Natural killer cell treated with Interleukin-12 subunit alpha and Interleukin-12 subunit beta and Interleukin-15 and Interleukin-18, amount 100 ng/mL, for 72 hours (primary cell): ENCODE data around the gene PAIP1. TPM values are rescaled to one million over a fixed set of nuclear protein-coding genes. Genes with fewer than 3 reads are reported as not detected.
A peak's percentile ranks its signal among the peaks of the same experiment; 100 is the strongest.
"Not testable (repeated sequence)": the region's sequence is repeated elsewhere in the genome, so short reads cannot be mapped to it uniquely, and the experiment has no call there.

ENCODE experiments used
- ATAC-seq, 2 donors: fragments of 150-1000 bp; cut with Tn5 transposase in 1 of 2; sonication (Bioruptor Pico), chemical (Tn5 transposase) in 1 of 2; 2 replicates each; pipeline ENCODE4 v1.10.0; 2021
- DNase-seq: peaks from one replicate; pipeline ENCODE4 v3.0.0; 2022; ENCODE audit warnings: low spot score
- H3K27ac Mint-ChIP-seq, 2 donors: 1 replicate in 1 of 2; 2 replicates in 1 of 2; pipeline ENCODE4 v1.8.0; 2022; ENCODE audit warnings: mixed read lengths in 2 of 2, mild to moderate bottlenecking in 1 of 2, moderate library complexity in 1 of 2
- H3K27me3 Mint-ChIP-seq, 2 donors: 1 replicate in 1 of 2; 2 replicates in 1 of 2; pipeline ENCODE4 v1.8.0; 2022; ENCODE audit warnings: mixed read lengths in 2 of 2
- H3K36me3 Mint-ChIP-seq: one replicate; pipeline ENCODE4 v1.8.0; 2022; ENCODE audit warnings: mixed read lengths
- H3K4me1 Mint-ChIP-seq, 2 donors: 1 replicate in 1 of 2; 2 replicates in 1 of 2; pipeline ENCODE4 v1.8.0; 2022; ENCODE audit warnings: low read depth in 2 of 2, mixed read lengths in 2 of 2, mild to moderate bottlenecking in 1 of 2
- H3K4me3 Mint-ChIP-seq: one replicate; pipeline ENCODE4 v1.8.0; 2022; ENCODE audit warnings: mixed read lengths
- H3K9me3 Mint-ChIP-seq: 2 replicates; pipeline ENCODE4 v1.8.0; 2022; ENCODE audit warnings: mixed read lengths
- total RNA-seq, 2 donors: library from RNA; stranded (reverse); gene quantifications; one replicate each; pipeline ENCODE4 v1.2.3, GENCODE V29; 2022

PAIP1 gene
- total RNA-seq, 2 donors from 2014 or later: 47.9 to 57.0 TPM

GRCh38 chr5:43523662-43524072, 33.2 kb downstream of the PAIP1 start:
- ATAC-seq (no peak), DNase-seq (no peak)
- Mint-ChIP-seq H3K9me3 (no peaks in the 10 kb centered on the region), H3K36me3 (peaks cover 19% of the 10 kb centered on the region), H3K27ac (no peak overlapping the region), H3K4me1 (peaks cover 0 to 3% of the 10 kb centered on the region in 2 donors), H3K27me3 (no peaks in the 10 kb centered on the region), H3K4me3 (no peak overlapping the region)

GRCh38 chr5:43520615-43521014, 36.3 kb downstream of the PAIP1 start:
- Mint-ChIP-seq H3K27ac (no peak overlapping the region), H3K36me3 (peaks cover 10% of the 10 kb centered on the region)

GRCh38 chr5:43515678-43516048, 41.2 kb downstream of the PAIP1 start:
- Mint-ChIP-seq H3K36me3 (peaks cover 6% of the 10 kb centered on the region), H3K4me3 (peak overlapping the region; percentile 95)
- DNase-seq: no peak

More at GRCh38 chr5:43520615-43521014, 36.3 kb downstream of the PAIP1 start:
- ATAC-seq (no peak), DNase-seq (no peak)
- Mint-ChIP-seq H3K27me3 (no peaks in the 10 kb centered on the region), H3K4me1 (peaks cover 5 to 7% of the 10 kb centered on the region in 2 donors), H3K4me3 (no peak overlapping the region), H3K9me3 (no peaks in the 10 kb centered on the region)

GRCh38 chr5:43514816-43515677, 41.8 kb downstream of the PAIP1 start, which contains the start of gene C5orf34:
Gene C5orf34 (minus strand): TSS chr5:43515148. CDS start chr5:43509339, 5,809 bp downstream.
- ATAC-seq (peak; percentile 100), DNase-seq (peak; percentile 96)
- H3K4me3 Mint-ChIP-seq: peak within 1 kb of the TSS; percentile 95
- no peaks in the 10 kb centered on the region for H3K27me3 Mint-ChIP-seq
- H3K27ac Mint-ChIP-seq: peak within 1 kb of the TSS; percentile 92 to 94
- peaks cover 28 to 29% of the 10 kb centered on the region in 2 donors for H3K4me1 Mint-ChIP-seq
- no peaks in the 10 kb centered on the region for H3K9me3 Mint-ChIP-seq
- H3K36me3 Mint-ChIP-seq: peaks cover 6% of the 10 kb centered on the region

More at GRCh38 chr5:43515678-43516048, 41.2 kb downstream of the PAIP1 start:
- H3K4me1 Mint-ChIP-seq: peaks cover 29 to 30% of the 10 kb centered on the region in 2 donors
- no peak for ATAC-seq
- no peaks in the 10 kb centered on the region for H3K9me3 Mint-ChIP-seq
- H3K27me3 Mint-ChIP-seq: no peaks in the 10 kb centered on the region
- H3K27ac Mint-ChIP-seq: peak overlapping the region; percentile 92 to 94

GRCh38 chr5:43514471-43514815, 42.4 kb downstream of the PAIP1 start:
- peak overlapping the region; percentile 92 to 94 for H3K27ac Mint-ChIP-seq
- ATAC-seq (peak; percentile 58 to 61), DNase-seq (peak; percentile 59)
- peak overlapping the region; percentile 95 for H3K4me3 Mint-ChIP-seq
- H3K9me3 Mint-ChIP-seq: no peaks in the 10 kb centered on the region
- H3K4me1 Mint-ChIP-seq: peaks cover 28 to 29% of the 10 kb centered on the region in 2 donors
- H3K27me3 Mint-ChIP-seq: no peaks in the 10 kb centered on the region
- H3K36me3 Mint-ChIP-seq: peaks cover 6% of the 10 kb centered on the region

- Mint-ChIP-seq H3K9me3 (no peaks in the 10 kb centered on the region), H3K27me3 (no peaks in the 10 kb centered on the region), H3K36me3 (peaks cover 6% of the 10 kb centered on the region), H3K4me1 (peaks cover 28 to 29% of the 10 kb centered on the region in 2 donors), H3K4me3 (peak overlapping the region; percentile 95), H3K27ac (peak overlapping the region; percentile 92 to 94)
- ATAC-seq (no peak), DNase-seq (no peak)
Observed at GRCh38 chr5:43514025-43514424, 42.9 kb downstream of the PAIP1 start.

- H3K36me3 Mint-ChIP-seq, ATAC-seq, H3K27ac Mint-ChIP-seq, H3K4me3 Mint-ChIP-seq, H3K9me3 Mint-ChIP-seq, H3K27me3 Mint-ChIP-seq, DNase-seq: not testable (repeated sequence)
- peaks cover 24 to 25% of the 10 kb centered on the region in 2 donors for H3K4me1 Mint-ChIP-seq
Observed at GRCh38 chr5:43511062-43511461, 45.8 kb downstream of the PAIP1 start.

GRCh38 chr5:43498581-43498980, 58.3 kb downstream of the PAIP1 start:
- ATAC-seq (no peak), DNase-seq (no peak)
- Mint-ChIP-seq H3K36me3 (no peaks in the 10 kb centered on the region), H3K27me3 (no peaks in the 10 kb centered on the region), H3K4me3 (no peak overlapping the region), H3K27ac (no peak overlapping the region), H3K9me3 (no peaks in the 10 kb centered on the region), H3K4me1 (no peaks in the 10 kb centered on the region)

GRCh38 chr5:43497311-43498104, 59.4 kb downstream of the PAIP1 start:
- DNase-seq: no peak
- no peaks in the 10 kb centered on the region for H3K9me3 Mint-ChIP-seq
- H3K4me3 Mint-ChIP-seq: peak overlapping the region; percentile 31
- no peaks in the 10 kb centered on the region for H3K27me3 Mint-ChIP-seq
- H3K27ac Mint-ChIP-seq: peak overlapping the region in 1 of 2 donors; percentile 3
- no peaks in the 10 kb centered on the region for H3K4me1 Mint-ChIP-seq
- ATAC-seq: no peak
- no peaks in the 10 kb centered on the region for H3K36me3 Mint-ChIP-seq

- ATAC-seq: no peak
- Mint-ChIP-seq H3K4me1 (no peaks in the 10 kb centered on the region), H3K9me3 (no peaks in the 10 kb centered on the region), H3K36me3 (no peaks in the 10 kb centered on the region), H3K4me3 (no peak overlapping the region), H3K27ac (no peak overlapping the region), H3K27me3 (no peaks in the 10 kb centered on the region)
- DNase-seq: no peak
Observed at GRCh38 chr5:43491326-43491725, 65.6 kb downstream of the PAIP1 start.

- Mint-ChIP-seq H3K4me3 (no peak overlapping the region), H3K36me3 (peaks cover 6% of the 10 kb centered on the region), H3K9me3 (no peaks in the 10 kb centered on the region), H3K27ac (peak overlapping the region; percentile 98), H3K27me3 (no peaks in the 10 kb centered on the region), H3K4me1 (peaks cover 20 to 38% of the 10 kb centered on the region in 2 donors)
- DNase-seq: no peak
- ATAC-seq: no peak
Observed at GRCh38 chr5:43486353-43486752, 70.5 kb downstream of the PAIP1 start.

GRCh38 chr5:43485406-43485805, 71.5 kb downstream of the PAIP1 start:
- DNase-seq (no peak), ATAC-seq (no peak)
- no peaks in the 10 kb centered on the region for H3K27me3 Mint-ChIP-seq
- peaks cover 20 to 38% of the 10 kb centered on the region in 2 donors for H3K4me1 Mint-ChIP-seq
- H3K9me3 Mint-ChIP-seq: no peaks in the 10 kb centered on the region
- H3K36me3 Mint-ChIP-seq: peaks cover 6% of the 10 kb centered on the region
- H3K27ac Mint-ChIP-seq: peak overlapping the region; percentile 98
- peak overlapping the region; percentile 35 for H3K4me3 Mint-ChIP-seq

GRCh38 chr5:43484106-43484849, 72.6 kb downstream of the PAIP1 start:
- peak; percentile 87 for DNase-seq
- Mint-ChIP-seq H3K9me3 (no peaks in the 10 kb centered on the region), H3K27me3 (no peaks in the 10 kb centered on the region), H3K36me3 (peaks cover 6% of the 10 kb centered on the region), H3K27ac (peak overlapping the region; percentile 98), H3K4me1 (peaks cover 20 to 38% of the 10 kb centered on the region in 2 donors), H3K4me3 (peak overlapping the region; percentile 88)
- ATAC-seq: peak; percentile 81 to 82
